GM12801 (cell line): ENCODE results near the gene SGCA.

Experiments used
- TF ChIP-seq, protein P1 (sequence below): IDR thresholded peaks from one replicate; pipeline ENCODE4 v1.5.1; 2011; ENCODE audit warnings: control low read depth; ENCODE audit not compliant: insufficient read length; ENCODE audit errors: extremely low read depth

SGCA gene

GRCh38 chr17:50184064-50184463 lies 18.3 kb downstream of the SGCA start:
- TF ChIP-seq, protein P1, sequence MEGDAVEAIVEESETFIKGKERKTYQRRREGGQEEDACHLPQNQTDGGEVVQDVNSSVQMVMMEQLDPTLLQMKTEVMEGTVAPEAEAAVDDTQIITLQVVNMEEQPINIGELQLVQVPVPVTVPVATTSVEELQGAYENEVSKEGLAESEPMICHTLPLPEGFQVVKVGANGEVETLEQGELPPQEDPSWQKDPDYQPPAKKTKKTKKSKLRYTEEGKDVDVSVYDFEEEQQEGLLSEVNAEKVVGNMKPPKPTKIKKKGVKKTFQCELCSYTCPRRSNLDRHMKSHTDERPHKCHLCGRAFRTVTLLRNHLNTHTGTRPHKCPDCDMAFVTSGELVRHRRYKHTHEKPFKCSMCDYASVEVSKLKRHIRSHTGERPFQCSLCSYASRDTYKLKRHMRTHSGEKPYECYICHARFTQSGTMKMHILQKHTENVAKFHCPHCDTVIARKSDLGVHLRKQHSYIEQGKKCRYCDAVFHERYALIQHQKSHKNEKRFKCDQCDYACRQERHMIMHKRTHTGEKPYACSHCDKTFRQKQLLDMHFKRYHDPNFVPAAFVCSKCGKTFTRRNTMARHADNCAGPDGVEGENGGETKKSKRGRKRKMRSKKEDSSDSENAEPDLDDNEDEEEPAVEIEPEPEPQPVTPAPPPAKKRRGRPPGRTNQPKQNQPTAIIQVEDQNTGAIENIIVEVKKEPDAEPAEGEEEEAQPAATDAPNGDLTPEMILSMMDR: no peak

DNA sequence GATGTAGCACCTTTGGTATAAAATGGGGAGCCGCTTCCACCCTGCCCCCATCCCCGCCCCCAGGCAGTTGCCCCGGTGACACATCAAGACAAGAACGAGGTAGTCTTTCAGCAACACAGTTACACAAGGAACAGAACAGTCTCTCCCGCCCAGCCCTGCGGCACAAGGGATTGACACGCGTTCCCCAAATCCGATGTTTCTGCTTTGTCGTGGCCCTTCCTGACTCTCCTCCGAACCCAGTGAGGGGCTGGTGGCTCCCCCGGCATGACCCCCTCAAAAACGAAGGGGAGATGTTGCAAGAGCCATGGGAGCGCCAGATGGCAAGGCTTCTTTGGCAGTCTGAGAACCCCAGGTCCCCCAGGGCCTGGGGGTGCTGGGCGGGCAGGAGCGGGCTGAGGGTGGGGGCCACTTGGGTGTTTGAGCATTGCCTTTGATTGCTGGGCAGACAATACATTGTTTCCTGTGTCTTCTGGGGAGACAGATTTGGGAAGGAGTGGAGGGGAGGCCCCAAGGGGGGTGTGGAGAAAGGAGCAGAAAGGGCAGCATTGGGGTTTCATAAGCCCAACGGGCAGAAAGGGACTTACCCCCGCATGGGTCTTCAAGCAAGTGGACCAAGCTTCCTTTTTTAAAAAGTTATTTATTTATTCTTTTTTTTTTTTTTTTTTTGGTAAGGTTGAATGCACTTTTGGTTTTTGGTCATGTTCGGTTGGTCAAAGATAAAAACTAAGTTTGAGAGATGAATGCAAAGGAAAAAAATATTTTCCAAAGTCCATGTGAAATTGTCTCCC lies 19.0 kb downstream of the SGCA start:
- TF ChIP-seq, protein P1: no peak

GRCh38 chr17:50185631-50186471 lies 20.0 kb downstream of the SGCA start:
- TF ChIP-seq, protein P1: no peak

GRCh38 chr17:50186661-50187393 lies 21.0 kb downstream of the SGCA start:
- TF ChIP-seq, protein P1: no peak

DNA sequence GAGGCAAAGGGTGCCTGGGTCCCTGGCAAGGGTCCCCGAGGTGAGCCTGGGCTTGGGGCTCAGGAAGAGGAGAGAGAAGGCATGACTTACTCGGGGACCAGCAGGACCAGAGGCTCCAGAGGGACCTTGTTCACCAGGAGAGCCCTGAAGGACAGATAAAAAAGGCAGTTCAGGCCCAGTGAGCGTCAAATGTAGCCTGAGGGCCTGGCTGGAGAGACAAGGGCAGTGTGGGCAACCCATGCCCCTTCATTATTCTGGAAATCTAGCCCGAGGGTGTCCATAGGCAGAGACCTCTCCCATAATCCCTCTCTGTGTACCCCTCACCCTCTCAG lies 21.6 kb downstream of the SGCA start:
- TF ChIP-seq, protein P1: no peak

DNA sequence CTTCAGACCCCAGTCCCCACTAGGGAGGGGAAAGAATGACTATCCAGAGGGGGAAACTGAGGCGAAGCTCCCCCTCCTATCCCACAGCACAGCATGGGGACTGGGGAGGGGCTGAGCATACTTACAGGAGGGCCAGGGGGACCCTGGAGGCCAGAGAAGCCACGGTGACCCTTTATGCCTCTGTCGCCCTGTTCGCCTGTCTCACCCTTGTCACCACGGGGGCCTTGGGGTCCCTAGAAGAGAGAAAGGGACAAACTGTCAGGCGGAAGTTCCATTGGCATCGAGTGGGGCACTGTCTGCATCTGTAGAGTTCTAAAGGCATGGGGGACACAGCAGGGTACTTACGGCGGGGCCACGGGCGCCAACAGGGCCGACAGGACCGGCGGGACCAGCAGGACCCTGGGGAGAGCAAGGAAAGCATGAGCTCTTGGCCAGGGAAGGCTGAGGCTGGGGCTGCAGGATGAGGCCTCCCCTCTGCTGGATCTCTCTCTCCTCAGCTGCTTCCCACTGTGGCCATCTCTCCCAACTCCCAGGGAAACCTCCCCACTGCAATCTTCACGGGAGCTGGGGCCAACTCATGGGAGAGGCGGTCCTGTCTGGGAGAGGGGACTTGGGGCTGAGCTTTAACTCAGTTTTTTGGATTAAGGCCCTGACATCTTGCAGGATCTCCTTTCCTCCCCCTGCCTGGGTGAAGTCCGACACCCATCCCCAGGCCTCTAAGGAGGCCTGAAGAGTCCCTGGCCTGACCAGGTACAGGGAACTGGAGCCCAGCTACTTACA lies 22.1 kb downstream of the SGCA start:
- TF ChIP-seq, protein P1: no peak
